HCT116 (cell line): ENCODE results near the gene ANKHD1. TPM values are rescaled to one million over a fixed set of nuclear protein-coding genes. Genes with fewer than 3 reads are reported as not detected.

ENCODE experiments used
- ATAC-seq: fragments of 200-7000 bp; cut with Tn5 transposase; 2 replicates; pipeline ENCODE4 v1.9.1; 2020; ENCODE audit warnings: mild to moderate bottlenecking, moderate library complexity
- BruUV-seq: library from RNA; stranded (reverse); fragments of 400-500 nt; replicated peaks from 2 replicates; lab custom pipeline; 2021; lab: Mats Ljungman, UMichigan
- CTCF ChIA-PET: fragments of 300-600 bp; sonication (Branson Sonifier 250); formaldehyde crosslinking; loops from one replicate; lab custom pipeline; 2021; ENCODE audit warnings: antibody characterized with exemption; lab: Charles Lee
- POLR2A ChIA-PET: fragments of 300-600, 350-600 bp; sonication (Branson Sonifier 250); formaldehyde crosslinking; loops from one replicate; lab custom pipeline; 2021; ENCODE audit warnings: antibody characterized with exemption; lab: Charles Lee
- RAD21 ChIA-PET, 2 experiments: fragments of 300-600 bp; sonication (Branson Sonifier 250); formaldehyde crosslinking; loops; one replicate each; lab custom pipeline; 2023; ENCODE audit warnings: low total read pairs in 2 of 2; ENCODE audit not compliant: uncharacterized antibody in 2 of 2, unreplicated experiment in 2 of 2, low non-redundant PET in 1 of 2; lab: Charles Lee
- DNase-seq: peaks from one replicate; pipeline ENCODE4 v3.0.0-alpha.2; 2010; ENCODE audit warnings: low read depth, low spot score
- H2AFZ ChIP-seq: fragments of 200-600 bp; shearing (Covaris generic), sonication (generic); 2 replicates; pipeline ENCODE4 v1.6.1; 2017; ENCODE audit warnings: low read depth, mixed run types, mixed read lengths, antibody characterized with exemption, low read length; ENCODE audit not compliant: poor library complexity, severe bottlenecking
- H3K27ac ChIP-seq: 2 replicates; pipeline ENCODE4 v1.5.1; 2012; ENCODE audit warnings: low read depth, low read length
- H3K27me3 ChIP-seq: fragments of 200-600 bp; sonication (generic); 2 replicates; pipeline ENCODE4 v1.6.1; 2016; ENCODE audit warnings: mixed run types, low read length, mixed read lengths; ENCODE audit not compliant: insufficient read depth
- H3K36me3 ChIP-seq, 2 experiments: fragments of 200-500 bp in 1 of 2; fragments of 200-600 bp in 1 of 2; sonication (Bioruptor generic) in 1 of 2; sonication (generic) in 1 of 2; 2 replicates each; pipeline versions ENCODE4 v1.5.1 to v1.6.1; 2014 to 2016; ENCODE audit warnings: low read length in 2 of 2, inconsistent platforms in 1 of 2, mixed read lengths in 1 of 2, mixed run types in 1 of 2; ENCODE audit not compliant: insufficient read depth in 2 of 2, control insufficient read depth in 1 of 2
- H3K4me1 ChIP-seq, 2 experiments: fragments of 200-600 bp in 1 of 2; sonication (generic) in 1 of 2; 2 replicates each; pipeline versions ENCODE4 v1.5.1 to v1.6.1; 2012 to 2017; ENCODE audit warnings: low read length in 2 of 2, inconsistent platforms in 1 of 2, mild to moderate bottlenecking in 1 of 2, mixed read lengths in 1 of 2, mixed run types in 1 of 2, moderate library complexity in 1 of 2; ENCODE audit not compliant: insufficient read depth in 2 of 2, control insufficient read depth in 1 of 2
- H3K4me2 ChIP-seq: fragments of 200-600 bp; sonication (generic); 2 replicates; pipeline ENCODE4 v1.6.1; 2017; ENCODE audit warnings: mixed run types, low read length, mixed read lengths
- H3K4me3 ChIP-seq, 2 experiments: fragments of 200-600 bp in 1 of 2; sonication (generic) in 1 of 2; replicated peaks in 1 of 2; 2 replicates each; pipeline ENCODE4 v1.5.1; 2011 to 2016; ENCODE audit warnings: low read length in 2 of 2, control low read depth in 1 of 2, low read depth in 1 of 2, mild to moderate bottlenecking in 1 of 2, mixed read lengths in 1 of 2, mixed run types in 1 of 2
- H3K79me2 ChIP-seq: fragments of 200-600 bp; sonication (generic); 2 replicates; pipeline ENCODE4 v1.6.1; 2017; ENCODE audit warnings: mild to moderate bottlenecking, mixed run types, low read length, moderate library complexity, mixed read lengths; ENCODE audit not compliant: insufficient read depth
- H3K9ac ChIP-seq: fragments of 200-600 bp; sonication (generic); 2 replicates; pipeline ENCODE4 v1.6.1; 2016; ENCODE audit warnings: low read length, mixed read lengths
- H3K9me2 ChIP-seq: fragments of 200-600 bp; sonication (generic), shearing (Covaris generic); 2 replicates; pipeline ENCODE4 v1.6.1; 2017; ENCODE audit warnings: mixed run types, mild to moderate bottlenecking, moderate library complexity; ENCODE audit not compliant: insufficient read depth
- H3K9me3 ChIP-seq, 2 experiments: fragments of 200-500 bp in 1 of 2; fragments of 200-600 bp in 1 of 2; sonication (Bioruptor generic) in 1 of 2; sonication (generic) in 1 of 2; 2 replicates each; pipeline ENCODE4 v1.6.1; 2014 to 2017; ENCODE audit warnings: low read length in 2 of 2, mixed read lengths in 2 of 2, inconsistent platforms in 1 of 2, low read depth in 1 of 2, mild to moderate bottlenecking in 1 of 2, mixed run types in 1 of 2, moderate library complexity in 1 of 2; ENCODE audit not compliant: control insufficient read depth in 1 of 2, insufficient read depth in 1 of 2
- H4K20me1 ChIP-seq: fragments of 200-600 bp; sonication (generic), shearing (Covaris generic); 2 replicates; pipeline ENCODE4 v1.6.1; 2017; ENCODE audit warnings: mixed run types, mild to moderate bottlenecking, moderate library complexity; ENCODE audit not compliant: insufficient read depth
- POLR2AphosphoS5 ChIP-seq: IDR thresholded peaks from 2 replicates; pipeline ENCODE4 v1.6.1; 2011; ENCODE audit warnings: mild to moderate bottlenecking, low read depth, low read length, moderate library complexity
- RAD21 ChIP-seq: IDR thresholded peaks from 2 replicates; pipeline ENCODE4 v1.6.1; 2012; ENCODE audit warnings: low read depth, mild to moderate bottlenecking
- REST ChIP-seq: IDR thresholded peaks from 2 replicates; pipeline ENCODE4 v1.6.1; 2012; ENCODE audit warnings: low read depth
- intact Hi-C: fragments of 100-400 bp; cut with micrococcal nuclease; formaldehyde crosslinking; loops from 2 replicates; pipeline ENCODE4 v1.10.0; 2022
- total RNA-seq: library from RNA; stranded (reverse); gene quantifications from one replicate; pipeline ENCODE4 v1.2.1, GENCODE V29; 2021; ENCODE audit not compliant: unreplicated experiment
- TF ChIP-seq, protein P1 (sequence below): IDR thresholded peaks from 2 replicates; pipeline ENCODE4 v1.6.1; 2011; ENCODE audit warnings: mild to moderate bottlenecking, low read length, moderate library complexity; ENCODE audit not compliant: insufficient replicate concordance; ENCODE audit errors: extremely low read depth

Gene ANKHD1
- total RNA-seq, 1 experiment from 2014 or later, result 80.8 TPM

- no peaks in the 10 kb centered on the region for H3K79me2 ChIP-seq
- H3K4me2 ChIP-seq, result no peak overlapping the region
- intact Hi-C loops, result no loop called here
- H3K27me3 ChIP-seq, result no peaks in the 10 kb centered on the region
- no peaks in the 10 kb centered on the region for H3K9me3 ChIP-seq
- TF ChIP-seq, protein P1, sequence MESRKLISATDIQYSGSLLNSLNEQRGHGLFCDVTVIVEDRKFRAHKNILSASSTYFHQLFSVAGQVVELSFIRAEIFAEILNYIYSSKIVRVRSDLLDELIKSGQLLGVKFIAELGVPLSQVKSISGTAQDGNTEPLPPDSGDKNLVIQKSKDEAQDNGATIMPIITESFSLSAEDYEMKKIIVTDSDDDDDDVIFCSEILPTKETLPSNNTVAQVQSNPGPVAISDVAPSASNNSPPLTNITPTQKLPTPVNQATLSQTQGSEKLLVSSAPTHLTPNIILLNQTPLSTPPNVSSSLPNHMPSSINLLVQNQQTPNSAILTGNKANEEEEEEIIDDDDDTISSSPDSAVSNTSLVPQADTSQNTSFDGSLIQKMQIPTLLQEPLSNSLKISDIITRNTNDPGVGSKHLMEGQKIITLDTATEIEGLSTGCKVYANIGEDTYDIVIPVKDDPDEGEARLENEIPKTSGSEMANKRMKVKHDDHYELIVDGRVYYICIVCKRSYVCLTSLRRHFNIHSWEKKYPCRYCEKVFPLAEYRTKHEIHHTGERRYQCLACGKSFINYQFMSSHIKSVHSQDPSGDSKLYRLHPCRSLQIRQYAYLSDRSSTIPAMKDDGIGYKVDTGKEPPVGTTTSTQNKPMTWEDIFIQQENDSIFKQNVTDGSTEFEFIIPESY, result no peak
- TF ChIP-seq RAD21, result no peak
- TF ChIP-seq POLR2AphosphoS5, result no peak
- no peak for TF ChIP-seq REST
- BruUV-seq, result no TSS peak
- no peak overlapping the region for H2AFZ ChIP-seq
- H3K9ac ChIP-seq, result no peak overlapping the region
- CTCF ChIA-PET, result interaction anchor here (2.2 kb wide), 1 partner anchor 15 kb away, joined by 7 read pairs; no protein-coding TSS in a partner anchor
- H3K36me3 ChIP-seq, result no peaks in the 10 kb centered on the region
- H3K4me1 ChIP-seq, result peaks cover 9 to 15% of the 10 kb centered on the region in 2 experiments; a peak in 3 of 4 replicates
- no peak overlapping the region for H3K4me3 ChIP-seq
- RAD21 ChIA-PET, result no interaction called here
- no peak overlapping the region for H3K27ac ChIP-seq
- no peaks in the 10 kb centered on the region for H3K9me2 ChIP-seq
- no peaks in the 10 kb centered on the region for H4K20me1 ChIP-seq
- no peak for ATAC-seq
- POLR2A ChIA-PET, result interaction anchor here (1.2 kb wide), 1 partner anchor 15 kb away, joined by 3 read pairs; no protein-coding TSS in a partner anchor
- DNase-seq, result no peak
These were observed 13.6 kb upstream of the ANKHD1 start for GRCh38 chr5:140388052-140388451.
